Neural crest cell (in vitro differentiated cells): ENCODE results near the gene KLHL6. TPM values are rescaled to one million over a fixed set of nuclear protein-coding genes. Genes with fewer than 3 reads are reported as not detected.

Experiments used
- DNase-seq: peaks from one replicate; pipeline ENCODE4 v3.0.0; 2021; ENCODE audit warnings: low read depth, mixed read lengths, low spot score
- H3K27ac Mint-ChIP-seq: one replicate; pipeline ENCODE4 v1.8.0; 2021; ENCODE audit warnings: mild to moderate bottlenecking, mixed read lengths; ENCODE audit not compliant: unreplicated experiment
- H3K27me3 Mint-ChIP-seq: 2 replicates; pipeline ENCODE4 v1.8.0; 2021; ENCODE audit warnings: low read depth, mild to moderate bottlenecking, mixed read lengths
- H3K36me3 Mint-ChIP-seq: 2 replicates; pipeline ENCODE4 v1.8.0; 2021; ENCODE audit warnings: low read depth, mild to moderate bottlenecking, mixed read lengths
- H3K4me1 Mint-ChIP-seq: 2 replicates; pipeline ENCODE4 v1.8.0; 2021; ENCODE audit warnings: mixed read lengths
- H3K4me3 Mint-ChIP-seq: one replicate; pipeline ENCODE4 v1.8.0; 2021; ENCODE audit warnings: mild to moderate bottlenecking, mixed read lengths
- H3K9me3 Mint-ChIP-seq: 2 replicates; pipeline ENCODE4 v1.8.0; 2021; ENCODE audit warnings: mixed read lengths
- CTCF ChIP-seq: fragments of 200-600 bp; sonication (generic); conservative IDR thresholded peaks from 2 replicates; pipeline ENCODE4 v1.5.0; 2021; ENCODE audit warnings: antibody characterized with exemption, mild to moderate bottlenecking
- total RNA-seq: library from RNA; stranded (reverse); gene quantifications from 2 replicates; pipeline ENCODE4 v1.2.1, GENCODE V29; 2021

KLHL6 gene
- total RNA-seq, 1 donor from 2014 or later, result 0.12 TPM

GRCh38 chr3:183448369-183449128 lies 107.0 kb downstream of the KLHL6 start:
- H3K4me3 Mint-ChIP-seq, result peak overlapping the region; percentile 97
- H3K4me1 Mint-ChIP-seq, result peaks cover 34% of the 10 kb centered on the region
- peaks cover 1% of the 10 kb centered on the region for H3K9me3 Mint-ChIP-seq
- no peak for TF ChIP-seq CTCF
- H3K27me3 Mint-ChIP-seq, result no peaks in the 10 kb centered on the region
- peaks cover 3% of the 10 kb centered on the region for H3K36me3 Mint-ChIP-seq
- no peak overlapping the region for H3K27ac Mint-ChIP-seq
- no peak for DNase-seq

GRCh38 chr3:183447206-183448001 lies 108.1 kb downstream of the KLHL6 start:
- peaks cover 5% of the 10 kb centered on the region for H3K36me3 Mint-ChIP-seq
- peaks cover 34% of the 10 kb centered on the region for H3K4me1 Mint-ChIP-seq
- H3K9me3 Mint-ChIP-seq, result peaks cover 4% of the 10 kb centered on the region
- peak; percentile 95 for DNase-seq
- TF ChIP-seq CTCF, result peak; percentile 27
- H3K4me3 Mint-ChIP-seq, result peak overlapping the region; percentile 97
- no peaks in the 10 kb centered on the region for H3K27me3 Mint-ChIP-seq
- H3K27ac Mint-ChIP-seq, result peak overlapping the region; percentile 98

DNA sequence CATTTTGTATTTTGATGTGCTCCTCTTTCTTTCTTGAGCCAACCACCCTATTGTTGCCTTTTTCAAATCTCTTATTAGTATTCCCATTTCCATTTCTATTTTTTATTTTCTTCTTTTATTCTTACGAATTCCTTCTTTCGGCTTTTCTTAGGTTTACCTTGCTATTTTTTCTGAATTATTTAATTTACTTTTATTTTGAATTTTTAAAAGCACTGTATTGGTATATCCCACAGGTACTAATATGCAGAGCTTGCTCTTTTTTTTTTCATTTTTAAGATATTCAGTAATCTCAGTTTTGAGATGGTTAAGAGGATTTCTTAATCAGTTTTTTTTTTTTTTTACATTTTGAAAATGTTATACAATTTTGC lies 108.7 kb downstream of the KLHL6 start:
- H3K9me3 Mint-ChIP-seq, result peaks cover 4% of the 10 kb centered on the region

GRCh38 chr3:183444748-183445147 lies 110.8 kb downstream of the KLHL6 start:
- peaks cover 3% of the 10 kb centered on the region for H3K36me3 Mint-ChIP-seq
- peaks cover 9% of the 10 kb centered on the region for H3K9me3 Mint-ChIP-seq
- H3K27me3 Mint-ChIP-seq, result no peaks in the 10 kb centered on the region
- no peak overlapping the region for H3K27ac Mint-ChIP-seq
- no peak for DNase-seq
- no peak overlapping the region for H3K4me3 Mint-ChIP-seq
- peaks cover 29% of the 10 kb centered on the region for H3K4me1 Mint-ChIP-seq
- TF ChIP-seq CTCF, result no peak

More for the DNA sequence above, 108.7 kb downstream of the KLHL6 start:
- Mint-ChIP-seq H3K27me3 (no peaks in the 10 kb centered on the region), H3K4me3 (peak overlapping the region; percentile 97), H3K4me1 (peaks cover 34% of the 10 kb centered on the region), H3K27ac (no peak overlapping the region), H3K36me3 (peaks cover 3% of the 10 kb centered on the region)
- no peak for TF ChIP-seq CTCF
- DNase-seq, result no peak

GRCh38 chr3:183443395-183444385 lies 111.8 kb downstream of the KLHL6 start:
- TF ChIP-seq CTCF, result no peak

More at GRCh38 chr3:183443395-183444385, 111.8 kb downstream of the KLHL6 start:
- no peak for DNase-seq
- peaks cover 19% of the 10 kb centered on the region for H3K4me1 Mint-ChIP-seq
- no peak overlapping the region for H3K4me3 Mint-ChIP-seq
- no peak overlapping the region for H3K27ac Mint-ChIP-seq
- peaks cover 4% of the 10 kb centered on the region for H3K27me3 Mint-ChIP-seq
- peaks cover 3% of the 10 kb centered on the region for H3K36me3 Mint-ChIP-seq
- peaks cover 9% of the 10 kb centered on the region for H3K9me3 Mint-ChIP-seq
